Measurements from ENCODE around the gene THAP7. TPM values are rescaled to one million over a fixed set of nuclear protein-coding genes. Genes with fewer than 3 reads are reported as not detected.

Gene THAP7
- total RNA-seq, 1 experiment from 2014 or later, result 24.6 TPM

DNA sequence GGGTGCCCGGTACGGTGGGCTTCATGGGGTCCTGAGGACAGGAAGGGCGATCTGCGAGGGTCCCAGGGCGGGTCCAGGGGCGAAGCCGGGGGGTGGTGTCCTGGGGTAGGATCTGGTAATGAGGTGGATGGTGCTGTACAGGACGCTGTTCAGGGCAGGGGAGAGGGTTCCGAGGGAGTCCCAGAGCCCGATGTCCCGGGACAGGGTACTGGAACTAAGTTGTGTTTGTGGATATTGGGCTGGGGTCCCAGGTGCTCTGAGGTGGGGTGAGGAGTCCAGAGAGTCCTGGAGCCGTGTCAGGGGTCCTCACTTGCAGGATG, 19.4 kb downstream of the THAP7 start:
- H3K56ac ChIP-seq (ENCODE audit: insufficient read length, low read depth, low read length), result no peak overlapping the region
- peak overlapping the region; percentile 73 for H3K4me2 ChIP-seq (ENCODE audit: insufficient read depth, insufficient read length, low read length)
- no peak overlapping the region for H3K27ac ChIP-seq (ENCODE audit: insufficient read length, low read depth, low read length)
- peaks cover 14% of the 10 kb centered on the region for H3K23me2 ChIP-seq (ENCODE audit: insufficient read length, low read depth, low read length, poor library complexity, severe bottlenecking)
- Mint-ChIP-seq H3K27me3 (ENCODE audit: low read depth) (peaks cover 25% of the 10 kb centered on the region), H3K36me3 (ENCODE audit: insufficient read depth in 1 of 3, low read depth in 3 of 3) (peaks cover 4 to 25% (median 22%) of the 10 kb centered on the region in 3 experiments), H3K9me3 (peaks cover 12 to 13% of the 10 kb centered on the region in 2 experiments), H3K27ac (peak overlapping the region in 1 of 3 experiments; percentile 79; a peak in 1 of 7 replicates), H3K4me1 (peaks cover 28 to 30% of the 10 kb centered on the region in 2 experiments), H3K4me3 (peak overlapping the region; percentile 94 to 98)
- H3K23ac ChIP-seq (ENCODE audit: insufficient read length, low read depth, low read length), result no peak overlapping the region
- no peak overlapping the region for H3K4ac ChIP-seq (ENCODE audit: low read depth, low read length)
- H2BK20ac ChIP-seq (ENCODE audit: low read depth, low read length, poor library complexity, severe bottlenecking), result no peak overlapping the region
- no peak overlapping the region for H2BK12ac ChIP-seq (ENCODE audit: insufficient read length, low read depth, low read length)
- no peaks in the 10 kb centered on the region for H3K27me3 ChIP-seq (ENCODE audit: insufficient read depth, low read length)
- H3K9ac ChIP-seq (ENCODE audit: extremely low read depth, insufficient read length, low read length), result peak overlapping the region; percentile 68
- H2BK120ac ChIP-seq (ENCODE audit: low read depth, low read length, poor library complexity, severe bottlenecking), result no peak overlapping the region
- no CpG with 5 or more reads among the region's 12 CpGs for WGBS (ENCODE audit: extremely low coverage, insufficient read length, low lambda C conversion rate)
- no peak overlapping the region for H2BK5ac ChIP-seq (ENCODE audit: insufficient read length, low read length)
- H3K9me3 ChIP-seq (ENCODE audit: control insufficient read depth, low read depth, low read length), result no peaks in the 10 kb centered on the region
- H2AK5ac ChIP-seq (ENCODE audit: insufficient read length, low read length), result no peak overlapping the region
- H2BK15ac ChIP-seq (ENCODE audit: low read depth, low read length), result no peak overlapping the region
- H3K79me1 ChIP-seq (ENCODE audit: insufficient read depth, low read depth, low read length, poor library complexity, severe bottlenecking), result no peaks in the 10 kb centered on the region
- no peak for DNase-seq
- no peak overlapping the region for H4K91ac ChIP-seq (ENCODE audit: insufficient read length, low read depth, low read length)
- no peaks in the 10 kb centered on the region for H3K79me2 ChIP-seq (ENCODE audit: insufficient read depth, low read length)
- H3K18ac ChIP-seq (ENCODE audit: insufficient read length, low read depth, low read length), result no peak overlapping the region
- no peak overlapping the region for H4K8ac ChIP-seq (replicated peaks; ENCODE audit: insufficient read length, low read depth, low read length)
- no peaks in the 10 kb centered on the region for H4K20me1 ChIP-seq (ENCODE audit: control insufficient read depth, insufficient read depth, insufficient read length)
- TF ChIP-seq, protein P1, sequence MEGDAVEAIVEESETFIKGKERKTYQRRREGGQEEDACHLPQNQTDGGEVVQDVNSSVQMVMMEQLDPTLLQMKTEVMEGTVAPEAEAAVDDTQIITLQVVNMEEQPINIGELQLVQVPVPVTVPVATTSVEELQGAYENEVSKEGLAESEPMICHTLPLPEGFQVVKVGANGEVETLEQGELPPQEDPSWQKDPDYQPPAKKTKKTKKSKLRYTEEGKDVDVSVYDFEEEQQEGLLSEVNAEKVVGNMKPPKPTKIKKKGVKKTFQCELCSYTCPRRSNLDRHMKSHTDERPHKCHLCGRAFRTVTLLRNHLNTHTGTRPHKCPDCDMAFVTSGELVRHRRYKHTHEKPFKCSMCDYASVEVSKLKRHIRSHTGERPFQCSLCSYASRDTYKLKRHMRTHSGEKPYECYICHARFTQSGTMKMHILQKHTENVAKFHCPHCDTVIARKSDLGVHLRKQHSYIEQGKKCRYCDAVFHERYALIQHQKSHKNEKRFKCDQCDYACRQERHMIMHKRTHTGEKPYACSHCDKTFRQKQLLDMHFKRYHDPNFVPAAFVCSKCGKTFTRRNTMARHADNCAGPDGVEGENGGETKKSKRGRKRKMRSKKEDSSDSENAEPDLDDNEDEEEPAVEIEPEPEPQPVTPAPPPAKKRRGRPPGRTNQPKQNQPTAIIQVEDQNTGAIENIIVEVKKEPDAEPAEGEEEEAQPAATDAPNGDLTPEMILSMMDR (conservative IDR thresholded peaks at IDR 0.05), result no peak
- H2AFZ ChIP-seq (ENCODE audit: low read length), result no peak overlapping the region
- H3K4me1 ChIP-seq (ENCODE audit: insufficient read depth, low read length), result 0 out of 2 replicates have a peak, but pooled peaks cover 2% of the 10 kb centered on the region
- H4K5ac ChIP-seq (ENCODE audit: insufficient read length, low read depth, low read length), result no peak overlapping the region
- H3K14ac ChIP-seq (ENCODE audit: insufficient read depth, low read length), result peak overlapping the region; percentile 66
- no peak overlapping the region for H3T11ph ChIP-seq (ENCODE audit: low read length)

Measured in H9 (cell line).